ENCODE measurements around the gene DTD1.

- no peak for TF ChIP-seq SIN3A (IDR thresholded peaks at IDR 0.05; ENCODE audit: borderline replicate concordance, low read depth, low read length)
- TF ChIP-seq USF2 (IDR thresholded peaks at IDR 0.05; ENCODE audit: borderline replicate concordance, low read depth, low read length) = no peak
- no peak for TF ChIP-seq CTCF (IDR thresholded peaks at IDR 0.05)
- no peak for TF ChIP-seq FOXM1 (IDR thresholded peaks at IDR 0.05; ENCODE audit: low read depth)
- TF ChIP-seq NFIC (IDR thresholded peaks at IDR 0.05; ENCODE audit: borderline replicate concordance) = no peak
- TF ChIP-seq SMC3 (IDR thresholded peaks at IDR 0.05; ENCODE audit: low read depth, low read length) = no peak
- TF ChIP-seq EZH2phosphoT487 (IDR thresholded peaks at IDR 0.05; ENCODE audit: borderline replicate concordance, low read depth) = no peak
- no peak for TF ChIP-seq EP300 (IDR thresholded peaks at IDR 0.05; ENCODE audit: borderline replicate concordance in 1 of 2, low read depth in 1 of 2, low read length in 1 of 2)
- TF ChIP-seq ELF1 (IDR thresholded peaks at IDR 0.05) = no peak
- TF ChIP-seq RAD21 (IDR thresholded peaks at IDR 0.05; ENCODE audit: low read length) = no peak
Observed at GRCh38 chr20:18718129-18718528, 130.3 kb downstream of the DTD1 start.
